ENCODE measurements around the gene MAPT.

- TF ChIP-seq ZNF274 (IDR thresholded peaks at IDR 0.05; ENCODE audit: low read depth, low read length) (no peak), YY1 (IDR thresholded peaks at IDR 0.05; ENCODE audit: insufficient read depth, insufficient read length) (no peak), SUZ12 (IDR thresholded peaks at IDR 0.05; ENCODE audit: extremely low read depth, insufficient read depth, insufficient read length) (no peak)
Observed at GRCh38 chr17:45936610-45937009, 42.3 kb downstream of the MAPT start.

All from NT2/D1 (cell line).